MCF 10A (cell line): ENCODE data around the gene FKBP14. TPM values are rescaled to one million over a fixed set of nuclear protein-coding genes. Genes with fewer than 3 reads are reported as not detected.

Experiments
- Bru-seq: library from RNA; stranded (reverse); fragments of 400-500 nt; gene quantifications from one replicate; lab custom pipeline; 2021; lab: Mats Ljungman, UMichigan
- BruChase-seq, 2 experiments: library from RNA; stranded (reverse); fragments of 400-500 nt; gene quantifications; one replicate each; lab custom pipeline; 2021; lab: Mats Ljungman, UMichigan
- BruUV-seq: library from RNA; stranded (reverse); fragments of 400-500 nt; replicated peaks from 2 replicates; lab custom pipeline; 2021; lab: Mats Ljungman, UMichigan
- CTCF ChIA-PET: fragments of 300-600 bp; sonication (Branson Sonifier 250); formaldehyde crosslinking; extraction: SDS; loops from one replicate; lab custom pipeline; 2021; ENCODE audit warnings: antibody characterized with exemption, inconsistent platforms; lab: Yijun Ruan, JAX
- POLR2A ChIA-PET: fragments of 300-600, 350-650 bp; sonication (Branson Sonifier 250); formaldehyde crosslinking; extraction: SDS; loops from one replicate; lab custom pipeline; 2020; ENCODE audit warnings: antibody characterized with exemption, inconsistent platforms; lab: Yijun Ruan, JAX
- DNase-seq: peaks from one replicate; pipeline ENCODE4 v3.0.0-alpha.2; 2018; ENCODE audit not compliant: unreplicated experiment
- H3K27ac Mint-ChIP-seq: one replicate; pipeline ENCODE4 v1.8.0; 2022; ENCODE audit warnings: mild to moderate bottlenecking, low read depth, mixed read lengths; ENCODE audit not compliant: unreplicated experiment
- H3K27me3 Mint-ChIP-seq: one replicate; pipeline ENCODE4 v1.8.0; 2022; ENCODE audit warnings: mixed read lengths; ENCODE audit not compliant: insufficient read depth, unreplicated experiment
- H3K36me3 Mint-ChIP-seq: one replicate; pipeline ENCODE4 v1.8.0; 2022; ENCODE audit warnings: mild to moderate bottlenecking, moderate library complexity, mixed read lengths; ENCODE audit not compliant: insufficient read depth, unreplicated experiment
- H3K4me1 Mint-ChIP-seq: one replicate; pipeline ENCODE4 v1.8.0; 2022; ENCODE audit warnings: mixed read lengths; ENCODE audit not compliant: insufficient read depth, unreplicated experiment
- H3K4me3 Mint-ChIP-seq: one replicate; pipeline ENCODE4 v1.8.0; 2022; ENCODE audit warnings: mild to moderate bottlenecking, moderate library complexity, mixed read lengths; ENCODE audit not compliant: unreplicated experiment
- H3K9me3 Mint-ChIP-seq: one replicate; pipeline ENCODE4 v1.8.0; 2022; ENCODE audit warnings: mixed read lengths; ENCODE audit not compliant: unreplicated experiment
- intact Hi-C: fragments of 100-400 bp; cut with micrococcal nuclease; formaldehyde crosslinking; loops from 2 replicates; pipeline ENCODE4 v1.14.1; 2022
- long read RNA-seq: library from polyadenylated mRNA; stranded (forward); transcript quantifications from one replicate; pipeline ENCODE4 v2.0.0, GENCODE V29; 2022
- total RNA-seq: library from RNA; stranded (reverse); gene quantifications from 2 replicates; pipeline ENCODE4 v1.2.3, GENCODE V29; 2022
- TF ChIP-seq, protein P1 (sequence below): fragments of 200-600 bp; IDR thresholded peaks from one replicate; pipeline ENCODE4 v1.8.0; 2022; ENCODE audit warnings: antibody characterized with exemption, mild to moderate bottlenecking; ENCODE audit not compliant: unreplicated experiment

Gene FKBP14, protein sequence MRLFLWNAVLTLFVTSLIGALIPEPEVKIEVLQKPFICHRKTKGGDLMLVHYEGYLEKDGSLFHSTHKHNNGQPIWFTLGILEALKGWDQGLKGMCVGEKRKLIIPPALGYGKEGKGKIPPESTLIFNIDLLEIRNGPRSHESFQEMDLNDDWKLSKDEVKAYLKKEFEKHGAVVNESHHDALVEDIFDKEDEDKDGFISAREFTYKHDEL
- total RNA-seq (39.8 and 49.8 TPM in 2 replicates), Bru-seq, nascent RNA (percentile 91 among the genes with signal in this experiment), BruChase-seq, experiment 1, labeled RNA remaining after a 6-hour chase (percentile 96 among the genes with signal in this experiment), BruChase-seq, experiment 2, labeled RNA remaining after a 2-hour chase (percentile 93 among the genes with signal in this experiment)
- long read RNA-seq, full-length matches to known transcripts = 67 of 75 reads
- long read RNA-seq, partial matches to known transcripts = 2 of 75 reads
- long read RNA-seq, other reads (novel, unspliced or antisense) = 6 of 75 reads

DNA sequence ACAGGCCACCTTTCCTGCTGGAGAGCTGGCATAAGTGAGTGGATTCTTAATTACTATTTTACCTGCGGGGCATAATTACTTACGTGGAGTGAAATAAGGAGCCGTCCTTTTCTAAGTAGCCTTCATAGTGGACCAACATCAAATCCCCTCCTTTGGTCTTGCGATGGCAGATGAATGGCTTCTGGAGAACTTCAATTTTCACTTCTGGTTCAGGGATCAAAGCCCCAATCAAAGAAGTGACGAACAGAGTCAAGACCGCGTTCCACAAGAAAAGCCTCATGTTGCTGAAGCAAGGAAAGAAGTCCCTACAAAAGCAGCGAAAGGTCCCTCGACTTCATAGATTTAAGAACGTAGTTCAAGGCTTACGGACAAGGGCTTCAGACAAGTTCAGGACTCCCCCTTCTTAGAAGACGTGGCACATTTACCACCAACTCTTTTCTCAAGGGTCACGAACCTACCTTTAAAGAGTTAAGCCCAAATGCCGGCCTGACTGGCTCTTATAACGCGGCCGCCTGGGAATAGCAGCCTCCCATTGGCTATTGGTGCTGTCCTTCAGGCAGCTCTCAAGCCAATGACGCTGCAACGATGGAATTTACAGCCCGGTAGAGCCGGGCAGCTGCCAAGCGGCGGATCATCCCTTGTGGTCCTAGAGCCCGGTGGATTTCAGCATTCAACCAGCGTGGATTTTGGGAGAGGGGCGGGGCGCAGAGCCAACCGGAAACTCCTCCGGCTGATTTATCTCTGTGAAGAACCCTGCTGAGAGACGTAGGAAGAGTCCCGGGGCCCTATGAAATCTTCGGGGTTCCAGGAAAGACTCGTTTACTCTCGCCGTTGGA, at the start of gene FKBP14:
Gene FKBP14 (minus strand): TSS at position 474 of the 836 bp plus-strand sequence. CDS start 194 bp downstream, at position 280.
- TSS peak; percentile 81 for BruUV-seq
- intact Hi-C loops = no loop called here
- H3K4me1 Mint-ChIP-seq = peaks cover 26% of the 10 kb centered on the region
- H3K9me3 Mint-ChIP-seq = no peaks in the 10 kb centered on the region
- H3K4me3 Mint-ChIP-seq = no peak within 1 kb of the TSS
- TF ChIP-seq, protein P1, sequence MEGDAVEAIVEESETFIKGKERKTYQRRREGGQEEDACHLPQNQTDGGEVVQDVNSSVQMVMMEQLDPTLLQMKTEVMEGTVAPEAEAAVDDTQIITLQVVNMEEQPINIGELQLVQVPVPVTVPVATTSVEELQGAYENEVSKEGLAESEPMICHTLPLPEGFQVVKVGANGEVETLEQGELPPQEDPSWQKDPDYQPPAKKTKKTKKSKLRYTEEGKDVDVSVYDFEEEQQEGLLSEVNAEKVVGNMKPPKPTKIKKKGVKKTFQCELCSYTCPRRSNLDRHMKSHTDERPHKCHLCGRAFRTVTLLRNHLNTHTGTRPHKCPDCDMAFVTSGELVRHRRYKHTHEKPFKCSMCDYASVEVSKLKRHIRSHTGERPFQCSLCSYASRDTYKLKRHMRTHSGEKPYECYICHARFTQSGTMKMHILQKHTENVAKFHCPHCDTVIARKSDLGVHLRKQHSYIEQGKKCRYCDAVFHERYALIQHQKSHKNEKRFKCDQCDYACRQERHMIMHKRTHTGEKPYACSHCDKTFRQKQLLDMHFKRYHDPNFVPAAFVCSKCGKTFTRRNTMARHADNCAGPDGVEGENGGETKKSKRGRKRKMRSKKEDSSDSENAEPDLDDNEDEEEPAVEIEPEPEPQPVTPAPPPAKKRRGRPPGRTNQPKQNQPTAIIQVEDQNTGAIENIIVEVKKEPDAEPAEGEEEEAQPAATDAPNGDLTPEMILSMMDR = no peak
- H3K27ac Mint-ChIP-seq = peak within 1 kb of the TSS; percentile 92
- no peaks in the 10 kb centered on the region for H3K27me3 Mint-ChIP-seq
- ChIA-PET CTCF (interaction anchor here (0.6 to 1.1 kb wide), 2 partner anchors 49 to 148 kb away, joined by 3 to 4 read pairs; no protein-coding TSS in a partner anchor), POLR2A (interaction anchor here (0.6 to 3.8 kb wide), 26 partner anchors 9 to 452 kb away, joined by 3 to 40 read pairs (median 4); partner anchors contain the start of genes MTURN and SCRN1)
- DNase-seq = peak; percentile 98
- no peaks in the 10 kb centered on the region for H3K36me3 Mint-ChIP-seq

DNA sequence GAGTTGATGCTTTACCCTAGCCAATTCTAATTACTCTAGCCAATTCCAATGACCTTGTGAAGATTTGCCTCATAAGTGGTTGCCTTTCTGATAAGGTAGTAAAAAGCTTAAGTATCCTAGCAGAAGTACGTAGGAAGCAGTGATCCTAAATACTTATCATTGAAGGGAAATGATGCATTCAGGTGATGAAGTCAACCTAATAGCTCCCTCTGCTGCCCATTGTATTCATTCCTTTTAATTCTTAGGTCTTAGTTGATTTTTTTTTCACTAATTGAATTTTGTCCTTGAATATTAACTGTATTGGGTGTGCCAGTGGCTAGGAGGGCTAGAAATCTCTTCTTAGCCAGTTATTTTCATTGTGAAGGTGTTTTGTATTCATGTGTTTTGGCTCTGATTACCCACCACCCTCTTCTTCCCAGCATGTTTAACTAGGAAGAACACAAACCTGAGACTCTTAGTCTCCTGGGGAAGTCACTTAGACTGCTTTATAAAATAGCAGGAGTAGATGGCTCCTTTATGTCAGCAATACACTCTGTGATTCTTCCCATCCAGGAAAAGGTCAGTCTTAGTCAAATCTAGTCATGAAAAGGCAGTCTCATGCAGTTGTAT, 48.0 kb upstream of the FKBP14 start:
- ChIA-PET CTCF (interaction anchor here (0.6 to 3.9 kb wide), 21 partner anchors 8 to 646 kb away, joined by 3 to 23 read pairs (median 4); partner anchors contain the start of gene FKBP14), POLR2A (interaction anchor here (0.7 to 2.6 kb wide), 2 partner anchors 47 to 60 kb away, joined by 3 to 11 read pairs; partner anchors contain the start of genes FKBP14, MTURN and PLEKHA8)
- no TSS peak for BruUV-seq
- Mint-ChIP-seq H3K36me3 (peaks cover 15% of the 10 kb centered on the region), H3K27me3 (no peaks in the 10 kb centered on the region), H3K4me1 (peaks cover 6% of the 10 kb centered on the region), H3K9me3 (no peaks in the 10 kb centered on the region), H3K27ac (no peak overlapping the region), H3K4me3 (no peak overlapping the region)
- TF ChIP-seq, protein P1 = peak; percentile 40
- peak; percentile 59 for DNase-seq
- intact Hi-C loops = no loop called here

DNA sequence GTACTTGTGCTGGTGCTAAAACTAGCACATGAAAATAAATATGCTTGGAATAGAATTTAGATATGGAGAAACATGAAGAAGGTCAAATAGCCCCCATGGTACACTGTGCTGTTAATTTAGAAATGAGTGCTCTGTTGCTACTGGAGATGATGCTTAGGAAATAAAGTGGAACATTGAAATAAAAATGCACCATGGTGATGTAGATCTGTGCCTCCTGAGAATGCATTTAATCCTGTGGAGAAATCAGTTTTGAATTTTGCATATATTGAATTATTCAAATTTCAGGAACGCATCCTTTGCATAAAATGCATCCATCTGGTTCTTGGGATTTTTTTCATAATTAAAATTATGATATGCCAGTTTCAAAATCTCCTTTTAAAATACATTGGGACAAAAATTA, 46.2 kb upstream of the FKBP14 start:
- Mint-ChIP-seq H3K9me3 (no peaks in the 10 kb centered on the region), H3K4me1 (peaks cover 16% of the 10 kb centered on the region), H3K36me3 (peaks cover 9% of the 10 kb centered on the region), H3K4me3 (no peak overlapping the region), H3K27me3 (no peaks in the 10 kb centered on the region), H3K27ac (no peak overlapping the region)
- intact Hi-C loops = no loop called here
- TF ChIP-seq, protein P1 = no peak
- DNase-seq = no peak
- POLR2A ChIA-PET = interaction anchor here (0.7 kb wide), 1 partner anchor 69 kb away, joined by 3 read pairs; no protein-coding TSS in a partner anchor
- BruUV-seq = no TSS peak
- CTCF ChIA-PET = interaction anchor here (0.7 to 3.9 kb wide), 6 partner anchors 11 to 325 kb away, joined by 5 to 23 read pairs (median 6); no protein-coding TSS in a partner anchor
